GM19099 (cell line): ENCODE data around the gene NCOR2.

Source experiments
- POLR2A ChIP-seq: IDR thresholded peaks from 3 replicates; pipeline ENCODE4 v1.6.1; 2011; ENCODE audit warnings: low read depth; ENCODE audit not compliant: insufficient read length; ENCODE audit errors: extremely low read depth

The NCOR2 gene

DNA sequence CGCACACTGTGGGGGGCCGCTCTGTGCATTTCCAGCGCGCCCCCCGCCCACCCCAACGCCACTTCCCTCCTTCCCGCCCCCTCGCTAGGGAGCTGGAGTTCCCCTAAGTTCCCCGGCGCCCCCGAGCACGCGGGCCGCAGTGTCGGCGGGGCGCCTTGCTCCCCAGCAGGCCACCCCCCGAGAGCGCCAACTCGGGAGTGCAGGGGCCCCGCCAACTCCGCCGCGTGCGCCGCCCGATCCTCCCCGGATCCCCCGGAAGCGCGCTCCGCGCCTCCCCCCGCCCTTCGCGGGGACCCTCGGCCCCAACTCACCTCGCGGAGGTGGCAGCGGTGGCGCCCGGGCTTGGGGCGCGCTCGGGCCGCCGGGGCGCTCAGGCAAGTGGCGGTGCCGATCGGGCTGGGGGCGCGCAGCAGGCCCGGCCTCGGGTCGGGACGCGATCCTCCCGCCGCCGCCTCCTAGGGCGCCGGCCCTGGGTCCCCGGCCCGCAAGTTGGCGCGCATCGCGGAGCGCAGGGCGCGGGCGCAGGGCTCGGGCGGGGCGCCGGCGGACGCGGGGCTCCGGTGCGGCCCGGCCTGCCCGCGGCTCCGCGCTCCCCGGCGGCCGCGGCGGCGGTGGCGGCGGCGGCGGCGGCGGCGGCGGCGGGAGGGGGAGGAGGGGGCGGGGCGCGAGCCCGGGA lies at the start of gene NCOR2:
NCOR2 (minus strand) TSS at position 616 of the 676 bp plus-strand sequence. CDS start 72,361 bp downstream, outside the sequence.
- TF ChIP-seq POLR2A: peak; percentile 51

DNA sequence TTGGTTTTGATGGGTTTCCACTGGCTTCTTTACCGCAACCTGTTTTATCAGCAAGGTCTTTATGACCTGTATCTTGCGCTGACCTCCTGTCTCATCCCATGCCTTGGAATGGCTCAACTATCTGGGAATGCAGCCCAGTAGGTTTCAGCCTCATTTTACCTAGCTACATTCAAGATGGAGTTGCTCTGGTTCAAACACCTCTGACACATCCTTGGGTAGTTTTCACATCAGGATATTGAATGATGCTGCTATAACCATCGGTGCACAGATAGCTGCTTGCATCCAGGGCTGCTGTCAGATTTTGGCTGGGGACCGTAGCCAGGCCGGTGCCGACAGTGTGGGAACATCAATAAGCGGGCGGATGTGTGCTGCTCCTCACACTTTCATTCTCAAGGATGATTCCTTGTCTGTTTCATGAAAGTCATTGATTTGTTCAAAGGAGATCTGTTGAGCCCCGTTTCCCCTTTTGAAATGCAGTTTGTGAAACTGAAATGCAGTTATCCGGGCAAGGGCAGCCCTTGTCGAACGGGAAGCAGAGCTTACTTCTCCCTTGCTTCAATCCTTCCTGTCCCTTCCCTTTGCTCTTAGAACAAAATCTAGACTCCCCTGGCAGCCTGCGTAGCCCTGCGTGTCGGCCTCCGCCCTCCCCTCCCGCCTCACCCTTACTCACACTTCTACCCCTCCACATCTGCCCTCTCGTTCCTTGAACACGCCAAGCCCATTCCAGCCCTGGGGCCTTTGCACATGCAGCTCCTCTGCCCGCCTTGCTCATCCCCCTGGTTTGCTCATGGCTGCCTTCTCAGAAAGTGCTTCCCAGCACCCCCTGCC lies 49.2 kb upstream of the NCOR2 start:
- no peak for TF ChIP-seq POLR2A

DNA sequence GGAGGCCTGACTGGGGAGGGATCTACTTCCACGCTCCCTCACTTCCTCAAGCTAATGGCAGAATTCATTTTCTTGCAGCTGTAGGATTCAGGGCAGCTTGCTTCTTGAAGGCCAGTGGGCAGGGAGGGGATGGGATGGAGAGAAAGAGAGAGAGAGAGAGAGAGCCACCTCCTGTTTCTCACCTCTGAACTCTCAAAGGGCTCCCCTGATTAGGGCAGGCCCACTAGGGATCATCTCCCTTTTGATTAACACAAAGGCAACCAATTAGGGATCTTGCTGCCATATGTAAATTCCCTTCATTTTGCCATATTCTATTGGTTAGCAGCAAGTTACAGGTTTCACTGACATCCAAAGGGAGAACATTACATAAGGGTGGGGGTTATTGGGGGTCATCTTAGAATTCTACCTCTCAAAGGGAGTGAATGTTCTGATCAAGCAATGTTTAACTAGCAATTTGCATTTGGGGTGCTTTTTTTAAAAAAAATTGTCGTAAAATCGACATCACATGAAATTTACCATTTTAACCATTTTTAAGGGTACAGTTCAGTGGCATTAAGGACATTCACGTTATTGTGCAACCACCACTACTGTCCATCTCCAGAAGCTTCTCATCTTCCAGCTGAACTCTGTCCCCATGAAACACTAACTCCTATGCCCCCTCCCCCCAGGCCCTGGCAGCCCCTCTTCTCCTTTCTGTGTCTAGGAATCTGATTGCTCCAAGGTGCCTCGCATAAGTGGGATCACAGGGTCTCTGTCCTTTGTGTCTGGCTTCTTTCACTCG lies 47.3 kb upstream of the NCOR2 start:
- no peak for TF ChIP-seq POLR2A

DNA sequence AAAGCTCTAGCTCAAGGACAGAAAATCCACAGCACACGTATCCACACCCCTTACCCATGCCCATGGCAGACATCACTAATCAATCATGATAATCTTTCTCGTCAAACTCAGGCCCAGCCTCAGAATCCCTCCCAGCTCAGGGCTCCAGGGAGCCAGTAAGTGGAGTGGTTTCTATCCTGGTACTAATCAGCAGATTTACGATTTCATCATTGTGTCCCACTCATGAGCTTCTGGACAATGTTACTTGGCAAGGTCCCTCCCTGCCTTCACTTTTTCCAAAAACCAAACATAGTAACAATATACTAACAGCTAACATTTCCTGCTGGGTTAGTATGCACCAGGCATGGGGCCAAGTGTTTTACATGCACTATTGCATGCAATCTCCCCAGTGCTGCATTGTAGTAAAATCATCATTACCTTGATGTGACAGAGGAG lies 45.8 kb upstream of the NCOR2 start:
- TF ChIP-seq POLR2A: no peak

DNA sequence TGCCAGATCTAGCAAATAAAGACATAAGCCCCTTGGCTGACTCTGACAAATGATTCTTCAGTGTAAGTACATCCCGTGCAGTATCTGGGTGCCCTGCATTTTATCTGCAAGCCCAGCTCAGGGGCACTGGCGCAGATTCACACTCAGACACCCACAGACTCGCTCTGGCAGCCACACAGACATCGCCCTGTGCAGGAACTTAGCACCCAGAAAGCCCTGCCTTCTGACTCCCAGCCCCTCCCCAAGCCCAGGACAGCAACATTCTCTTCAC lies 44.9 kb upstream of the NCOR2 start:
- TF ChIP-seq POLR2A: no peak

DNA sequence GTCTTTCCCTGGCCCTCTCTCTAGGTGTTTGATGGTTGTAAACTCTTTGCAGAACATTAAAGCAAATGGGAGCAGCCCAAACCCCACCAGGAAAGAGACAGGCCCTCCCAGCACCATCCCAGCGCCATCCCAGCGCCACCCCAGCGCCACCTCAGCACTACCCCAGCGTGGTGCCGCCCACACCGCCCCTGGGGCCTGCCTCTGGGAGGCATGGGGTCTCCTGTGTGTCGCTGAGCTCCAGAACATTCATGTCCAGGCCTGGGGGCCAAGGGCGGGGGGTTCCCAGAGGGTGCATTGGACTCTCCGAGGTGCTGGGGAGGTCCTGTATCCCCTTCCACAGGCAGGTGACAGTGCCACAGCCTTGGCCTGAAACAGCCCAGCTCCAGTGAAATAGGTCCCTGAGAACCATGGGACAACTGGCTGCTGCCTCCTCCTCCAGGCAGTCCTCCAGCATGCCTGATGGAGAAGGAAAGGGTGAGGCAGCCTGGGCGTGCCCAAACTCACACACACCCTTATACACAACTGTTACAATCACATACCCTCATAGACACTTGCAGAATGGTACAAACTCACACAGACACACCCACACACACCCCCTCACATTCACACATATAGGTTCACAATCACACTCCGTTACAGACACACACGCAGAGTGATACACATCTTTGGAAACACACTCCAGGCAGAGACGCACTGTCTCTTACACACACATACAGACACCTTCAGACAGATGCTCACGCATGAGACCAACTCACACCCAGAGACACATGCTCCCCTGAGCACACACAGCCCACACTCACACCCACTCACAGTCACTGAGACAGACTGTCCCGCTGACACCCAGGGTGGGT lies 44.4 kb upstream of the NCOR2 start:
- TF ChIP-seq POLR2A: no peak

DNA sequence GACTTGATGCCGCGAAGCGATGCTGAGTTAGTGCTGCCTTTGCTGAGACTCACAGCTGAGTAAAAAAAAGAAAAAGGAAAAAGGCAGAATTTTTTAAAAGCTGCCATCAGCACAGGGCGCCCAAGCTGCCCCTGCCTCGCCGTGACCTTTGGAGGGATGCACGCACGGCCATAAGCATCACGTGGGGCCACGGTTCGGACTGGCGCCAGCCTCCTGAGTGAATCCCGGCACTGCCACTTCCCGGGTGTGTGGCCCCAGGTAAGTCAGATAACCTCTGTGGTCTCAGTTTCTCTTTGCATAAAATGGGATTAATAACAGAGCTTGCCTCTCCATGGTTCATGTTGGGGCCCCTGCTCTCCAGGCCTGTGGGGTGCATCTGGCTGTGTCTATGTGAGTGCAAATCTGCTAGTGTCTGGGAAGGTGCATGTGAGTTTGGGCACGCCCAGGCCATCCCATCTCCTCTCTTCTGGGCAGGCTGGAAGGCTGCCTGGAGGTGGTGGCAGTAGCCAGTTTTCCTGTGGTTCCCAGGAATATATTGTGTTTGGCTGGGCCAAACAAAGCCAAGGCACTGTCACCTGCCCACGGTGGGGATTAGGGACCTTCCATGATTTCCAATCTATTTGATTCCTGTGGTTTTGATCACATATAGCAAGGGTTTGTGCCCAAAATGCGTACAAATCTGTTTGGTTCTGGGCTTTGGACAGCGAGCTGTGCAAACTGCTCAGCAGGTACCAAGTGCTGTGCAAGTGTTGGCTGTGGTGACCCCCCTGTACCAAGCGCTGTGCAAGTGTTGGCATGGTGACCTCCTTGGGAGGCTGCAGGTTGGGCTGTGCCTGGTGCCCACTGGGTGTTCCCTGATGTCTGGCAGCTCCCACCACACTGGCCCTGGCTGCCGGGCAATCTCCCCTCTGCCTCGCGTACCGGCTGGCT lies 43.5 kb upstream of the NCOR2 start:
- no peak for TF ChIP-seq POLR2A

DNA sequence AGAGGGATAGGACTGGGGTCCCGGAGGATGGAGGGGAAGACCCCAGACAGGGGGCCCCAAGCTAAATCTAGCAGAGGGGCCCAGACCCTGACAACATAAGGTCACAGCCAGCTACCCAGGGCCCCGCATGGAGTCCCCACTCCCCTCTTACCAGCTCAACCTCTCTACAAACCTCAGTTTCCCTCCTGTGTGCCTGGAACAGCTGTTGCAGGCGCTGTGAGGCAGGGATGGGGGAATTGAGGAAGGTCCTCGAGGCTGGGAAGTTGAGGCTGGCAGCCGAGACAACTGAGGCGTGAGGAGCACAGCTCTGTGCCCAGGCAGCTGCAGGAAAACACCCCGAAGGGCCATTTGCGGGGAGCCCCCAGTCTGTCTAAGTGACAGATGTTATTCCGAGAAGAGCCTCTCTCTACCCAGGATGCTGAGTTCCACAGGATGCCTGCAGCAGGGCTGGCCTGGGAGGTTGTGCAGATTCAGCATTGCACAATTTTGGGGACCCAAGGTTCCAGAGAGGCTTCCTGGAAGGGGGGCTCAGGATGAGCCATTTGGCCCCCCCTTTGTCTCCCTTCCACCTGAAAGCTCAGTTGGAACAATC lies 42.7 kb upstream of the NCOR2 start:
- no peak for TF ChIP-seq POLR2A

DNA sequence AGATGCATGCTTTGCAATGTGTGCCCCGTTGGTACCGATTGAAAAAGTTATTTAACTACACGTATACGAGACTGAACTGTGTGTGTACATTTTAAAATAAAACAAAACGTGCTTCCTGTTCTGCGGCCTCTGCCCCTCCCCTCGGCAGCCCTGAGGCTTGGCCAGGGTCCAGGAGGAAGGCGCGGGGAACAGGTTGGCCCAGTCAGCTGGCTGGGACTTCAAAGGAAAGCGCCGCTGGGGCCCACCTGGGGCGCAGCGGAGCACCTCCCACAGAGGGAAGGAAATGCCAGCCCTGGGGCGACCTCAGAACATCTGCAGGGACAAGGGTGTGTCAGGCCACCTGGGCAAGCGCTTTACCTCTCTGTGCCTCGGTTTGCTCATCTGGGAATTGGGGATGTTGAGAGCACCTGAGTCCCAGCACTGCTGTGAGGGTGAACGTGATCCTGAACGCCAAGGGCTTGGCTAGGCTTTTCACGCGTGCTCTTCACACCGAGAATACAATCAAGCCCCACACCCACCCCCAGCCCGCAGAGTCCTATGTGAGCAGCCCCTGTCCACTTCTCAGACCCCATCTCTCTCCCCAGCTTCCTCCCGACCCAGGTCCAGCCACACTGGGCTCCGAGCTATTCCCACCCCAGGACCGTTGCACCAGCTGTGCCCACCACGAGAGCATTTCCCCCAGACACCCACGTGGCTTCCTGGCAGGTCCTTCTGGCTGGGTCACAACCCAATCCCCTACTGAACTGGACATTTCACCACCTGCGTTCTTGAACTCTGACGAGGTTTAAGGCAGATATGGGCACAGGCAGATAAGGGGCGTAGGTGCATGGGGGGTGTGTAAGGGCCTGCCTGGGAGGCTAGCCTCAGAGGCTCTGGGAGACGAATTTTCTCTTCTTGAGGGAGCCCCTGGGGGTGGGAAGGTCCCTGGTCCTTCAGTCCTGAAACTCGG lies 41.9 kb upstream of the NCOR2 start:
- TF ChIP-seq POLR2A: no peak

DNA sequence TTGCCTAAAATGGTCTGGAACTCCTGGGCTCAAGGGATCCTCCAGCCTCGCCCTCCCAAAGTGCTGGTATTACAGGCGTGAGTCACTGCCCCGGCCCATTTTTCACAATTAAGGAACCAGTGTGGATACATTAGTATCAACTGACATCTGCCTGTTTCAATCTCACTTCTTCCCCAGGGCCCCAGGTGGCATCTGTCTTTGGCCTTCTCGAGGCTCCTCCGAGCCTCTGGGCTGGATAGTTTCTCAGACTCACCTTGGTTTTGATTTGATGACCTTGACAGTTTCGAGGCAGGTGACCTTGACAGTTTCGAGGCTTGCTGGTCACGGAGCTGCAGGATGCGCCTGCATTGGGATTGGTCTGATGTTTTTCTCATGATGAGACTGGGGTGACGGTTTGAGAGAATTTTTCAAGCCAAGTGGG lies 41.0 kb upstream of the NCOR2 start:
- no peak for TF ChIP-seq POLR2A

DNA sequence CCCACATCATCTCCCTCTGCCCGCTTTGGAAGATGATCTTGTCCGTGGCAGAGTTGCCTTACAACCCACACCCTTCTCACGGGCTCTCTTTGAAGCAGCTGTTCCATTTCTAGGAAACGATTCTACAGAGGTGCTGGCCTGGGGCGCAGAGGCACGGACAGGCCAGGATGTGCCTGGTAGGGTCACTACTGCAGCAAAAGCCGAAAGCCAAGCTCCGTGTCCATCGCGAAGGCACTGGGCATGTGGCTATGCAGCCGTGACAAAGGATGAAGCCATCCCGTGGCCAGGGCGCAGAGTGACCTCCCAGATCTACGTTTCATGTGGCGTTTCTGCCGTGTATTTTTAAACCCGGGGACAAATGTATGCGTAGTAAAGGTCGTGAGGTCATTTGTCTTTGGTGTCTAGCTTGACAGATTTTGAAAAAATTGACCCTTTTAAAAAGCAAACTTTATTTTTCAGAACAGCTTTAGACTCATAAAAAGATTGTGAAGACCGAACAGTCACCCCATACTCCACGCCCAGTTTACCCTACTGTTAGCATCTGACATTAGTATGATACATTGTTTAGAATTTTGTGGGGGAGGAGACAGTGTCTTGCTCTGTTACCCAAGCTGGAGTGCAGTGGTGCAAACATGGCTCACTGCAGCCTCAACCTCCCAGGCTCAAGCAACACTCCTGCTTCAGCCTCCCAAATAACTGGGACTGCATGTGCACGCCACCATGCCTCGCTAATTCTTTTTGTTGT lies 40.4 kb upstream of the NCOR2 start:
- no peak for TF ChIP-seq POLR2A
